Medulla oblongata (tissue), 1 donor: ENCODE results near the gene MYO1A.

Source experiments
- DNase-seq: peaks from one replicate; pipeline ENCODE4 v3.0.0-alpha.2; 2015; ENCODE audit errors: extremely low spot score

MYO1A gene

DNA sequence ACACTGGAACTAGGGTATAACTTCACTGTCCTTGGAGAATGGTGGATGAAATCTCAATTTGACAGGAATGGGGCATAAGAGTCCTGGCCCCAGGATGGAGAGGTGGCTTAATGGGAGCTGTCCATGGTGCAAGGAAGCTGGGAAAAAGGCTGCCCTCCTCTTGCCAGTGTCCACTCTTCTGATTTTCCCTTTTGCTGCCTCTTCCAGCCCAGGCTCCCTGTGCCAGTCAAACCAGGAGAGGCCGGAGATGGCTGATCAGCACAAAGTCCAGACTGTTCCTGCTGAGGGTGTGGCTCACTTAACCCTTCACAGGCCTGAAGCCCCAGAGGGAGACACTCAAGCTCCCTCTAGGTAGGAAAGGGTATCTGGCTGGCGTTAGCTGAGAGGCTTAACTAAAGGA lies at the start of gene MYO1A:
Gene MYO1A, minus strand, starts transcription at position 240 of the 400 bp plus-strand sequence. CDS start 1,806 bp downstream, outside the sequence.
- no peak for DNase-seq

DNA sequence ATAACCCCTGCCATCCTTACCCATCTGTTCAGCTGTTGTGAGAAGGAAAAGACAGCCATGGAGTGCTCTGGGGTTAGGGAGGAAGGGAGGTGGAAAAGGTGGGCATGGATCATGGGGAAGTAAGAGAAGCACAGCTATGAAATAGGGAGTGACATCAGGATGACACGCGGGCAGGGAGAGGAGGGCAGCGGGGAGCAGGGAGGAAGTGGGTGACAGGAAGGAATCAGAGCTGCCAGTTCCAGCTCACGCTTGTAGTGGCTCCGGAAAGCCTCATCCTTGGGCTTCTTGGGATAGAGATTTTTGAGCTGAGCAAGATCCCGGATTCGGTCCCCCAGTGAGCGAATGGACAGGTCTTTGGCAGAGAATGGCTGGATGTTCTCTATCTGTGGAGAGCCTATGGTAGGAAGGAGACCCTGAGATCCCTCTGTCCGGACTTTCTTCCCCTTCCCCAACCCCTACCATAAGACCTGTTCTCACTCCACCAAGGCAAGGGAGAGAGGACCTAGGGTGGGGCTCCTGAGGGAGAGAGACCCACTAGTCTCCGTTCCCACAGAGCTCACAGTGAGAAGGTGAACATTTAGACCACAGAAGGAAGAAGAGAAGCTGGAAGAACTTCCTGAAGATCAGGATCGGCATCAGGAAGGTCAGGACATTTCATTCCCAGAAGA lies 49.3 kb upstream of the MYO1A start:
- no peak for DNase-seq

DNA sequence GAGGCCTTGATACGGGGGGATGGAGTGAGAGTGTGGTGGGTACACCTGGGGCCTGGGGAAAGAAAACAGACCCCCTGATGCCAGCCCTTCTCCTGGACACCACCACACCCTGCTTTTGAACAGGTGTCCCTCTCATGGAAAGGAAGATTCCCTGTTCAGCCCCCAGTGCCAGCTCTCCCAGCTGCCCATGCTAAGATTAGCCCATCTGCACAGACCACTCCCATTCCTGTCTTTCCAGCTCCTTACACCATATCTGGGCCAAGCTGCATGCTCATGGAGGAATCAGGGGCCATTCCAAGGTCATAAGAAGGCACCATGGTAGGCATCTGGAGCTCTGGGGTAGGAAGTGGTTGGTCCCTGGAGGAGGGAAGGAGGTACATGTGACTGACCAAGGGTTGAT lies 48.6 kb upstream of the MYO1A start:
- no peak for DNase-seq

DNA sequence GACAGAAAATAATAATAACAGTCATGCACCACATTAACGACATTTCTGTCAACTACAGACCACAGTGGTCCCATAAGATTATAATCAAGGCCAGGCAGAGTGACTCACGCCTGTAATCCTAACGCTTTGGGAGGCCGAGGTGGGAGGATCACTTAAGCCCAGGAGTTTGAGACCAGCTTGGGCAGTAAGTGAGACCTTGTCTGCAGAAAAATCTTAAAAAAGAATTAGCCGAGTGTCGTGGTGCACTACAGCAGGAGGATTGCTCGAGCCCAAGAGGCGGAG lies 47.6 kb upstream of the MYO1A start:
- no peak for DNase-seq

DNA sequence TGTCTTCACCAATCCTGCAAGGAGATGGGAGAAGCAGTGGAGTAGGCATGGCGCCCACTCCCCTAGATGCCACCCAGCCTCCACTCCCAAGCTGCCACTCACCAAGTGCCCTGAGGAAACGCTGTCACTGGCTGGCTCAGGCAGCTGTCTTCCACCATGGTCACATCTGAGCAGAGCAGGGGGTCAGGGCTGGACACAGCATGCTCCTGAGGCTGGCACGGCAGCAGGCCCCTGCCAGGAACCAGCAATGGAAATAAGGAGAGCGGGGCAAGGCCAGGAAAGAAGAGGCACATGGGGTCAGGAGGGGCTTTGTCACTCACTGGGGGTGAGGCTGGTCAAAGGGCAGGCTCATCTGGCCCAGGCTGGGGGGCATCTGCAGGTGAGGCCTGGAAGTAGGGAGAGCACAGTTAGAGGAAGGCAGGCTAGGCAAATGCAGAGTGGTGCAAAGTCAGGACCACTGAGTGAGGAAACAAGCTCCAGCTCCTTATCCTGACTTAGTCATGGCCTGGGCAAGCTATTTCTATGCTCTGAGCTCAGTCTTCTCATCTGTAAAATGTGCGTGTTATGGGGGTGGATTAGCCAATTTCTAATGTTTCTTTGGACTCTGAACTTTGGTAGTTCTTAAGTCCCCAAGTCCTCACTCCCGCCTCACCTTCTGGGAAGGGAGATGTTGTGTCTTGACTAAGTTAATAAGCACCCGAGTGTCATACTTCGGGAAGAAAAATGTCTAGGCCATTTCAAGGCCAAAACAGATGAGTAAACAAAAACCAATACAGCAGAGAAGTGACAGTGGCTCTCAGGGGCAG lies 47.0 kb upstream of the MYO1A start:
- no peak for DNase-seq

DNA sequence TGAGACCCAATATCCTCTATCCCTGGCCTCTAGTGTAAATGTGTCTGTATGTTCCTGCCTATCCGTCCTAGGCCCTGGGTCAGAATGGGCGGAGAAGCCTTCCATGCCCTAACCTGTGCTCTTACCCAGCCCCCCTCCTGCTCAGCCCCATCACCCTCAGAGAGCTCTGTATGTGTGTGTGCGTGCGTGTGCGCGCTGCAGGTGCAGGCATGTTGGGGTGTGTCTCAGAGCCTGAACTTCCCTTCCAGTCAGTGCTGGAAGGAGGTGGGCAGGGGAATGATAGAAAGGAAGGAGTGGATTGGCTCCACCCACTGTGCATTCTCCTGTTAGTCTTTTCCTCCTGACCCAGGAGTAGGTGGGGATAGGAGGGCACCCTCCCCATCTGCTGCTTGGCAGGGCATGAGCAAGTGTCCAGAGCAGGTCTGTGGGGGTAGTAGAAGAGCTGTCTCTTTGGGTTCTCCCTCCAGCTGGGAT lies 46.2 kb upstream of the MYO1A start:
- no peak for DNase-seq

DNA sequence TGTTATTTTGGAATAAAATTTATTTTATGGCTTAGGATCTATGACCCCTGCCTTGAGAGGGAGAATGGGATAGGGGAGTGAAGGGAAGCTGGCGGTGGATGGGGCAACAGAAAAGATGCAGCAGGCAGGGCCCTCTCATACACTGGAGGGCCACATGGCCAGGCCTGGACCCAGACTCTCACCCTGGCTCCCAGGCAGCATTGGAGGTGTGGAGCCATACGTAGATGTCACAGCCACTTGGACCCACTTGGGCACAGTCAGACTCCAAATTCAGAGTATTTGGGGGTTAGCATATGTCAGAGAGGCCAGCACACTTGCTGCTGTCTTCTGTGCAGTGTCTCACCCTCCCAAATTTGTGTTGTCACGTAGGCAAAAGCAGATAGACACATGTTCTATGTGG lies 45.5 kb upstream of the MYO1A start:
- DNase-seq: no peak

DNA sequence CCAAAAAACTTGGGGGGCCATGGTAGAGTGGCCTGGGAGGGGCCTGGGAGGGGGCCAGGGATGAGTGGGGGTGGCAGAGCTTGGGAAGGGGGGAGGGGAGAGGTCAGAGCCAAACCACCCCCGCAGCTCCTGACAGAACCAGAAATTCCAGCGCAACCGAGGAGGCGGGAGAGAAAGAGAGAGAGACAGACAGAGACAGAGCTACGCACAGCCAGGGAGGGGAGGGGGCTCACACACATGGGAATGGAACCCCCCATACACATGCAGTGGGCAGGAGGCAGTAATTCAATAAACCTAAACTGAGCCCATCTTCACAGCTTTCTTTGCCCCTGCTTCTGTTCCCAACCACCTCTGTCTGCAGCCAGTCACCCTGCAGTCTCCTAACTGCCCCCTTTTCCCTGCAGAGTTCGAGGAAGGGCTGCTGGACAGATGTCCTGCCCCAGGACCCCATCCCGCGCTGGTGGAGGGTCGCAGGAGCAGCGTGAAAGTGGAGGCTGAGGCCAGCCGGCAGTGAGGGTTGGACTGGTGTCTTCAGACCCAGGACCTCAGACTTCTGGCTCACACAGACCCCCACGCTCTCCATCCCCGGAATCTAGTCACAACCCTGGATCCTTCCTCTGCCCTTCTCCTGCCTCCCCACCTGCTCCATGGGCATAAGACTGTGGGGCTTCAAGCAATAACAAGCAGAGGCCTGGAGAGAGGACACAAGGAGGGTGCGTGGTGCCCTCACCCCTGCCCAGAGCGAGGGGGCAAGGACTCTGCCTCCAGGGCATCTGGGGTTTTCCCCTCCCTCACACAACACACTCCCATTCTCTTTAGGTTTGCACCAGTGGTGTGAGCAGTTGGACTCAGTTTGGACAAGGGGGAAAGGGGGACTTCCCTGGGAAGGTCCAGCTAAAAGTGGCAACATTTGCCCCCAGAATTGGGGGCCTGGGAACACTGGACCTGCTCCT lies 44.6 kb upstream of the MYO1A start:
- DNase-seq: no peak

DNA sequence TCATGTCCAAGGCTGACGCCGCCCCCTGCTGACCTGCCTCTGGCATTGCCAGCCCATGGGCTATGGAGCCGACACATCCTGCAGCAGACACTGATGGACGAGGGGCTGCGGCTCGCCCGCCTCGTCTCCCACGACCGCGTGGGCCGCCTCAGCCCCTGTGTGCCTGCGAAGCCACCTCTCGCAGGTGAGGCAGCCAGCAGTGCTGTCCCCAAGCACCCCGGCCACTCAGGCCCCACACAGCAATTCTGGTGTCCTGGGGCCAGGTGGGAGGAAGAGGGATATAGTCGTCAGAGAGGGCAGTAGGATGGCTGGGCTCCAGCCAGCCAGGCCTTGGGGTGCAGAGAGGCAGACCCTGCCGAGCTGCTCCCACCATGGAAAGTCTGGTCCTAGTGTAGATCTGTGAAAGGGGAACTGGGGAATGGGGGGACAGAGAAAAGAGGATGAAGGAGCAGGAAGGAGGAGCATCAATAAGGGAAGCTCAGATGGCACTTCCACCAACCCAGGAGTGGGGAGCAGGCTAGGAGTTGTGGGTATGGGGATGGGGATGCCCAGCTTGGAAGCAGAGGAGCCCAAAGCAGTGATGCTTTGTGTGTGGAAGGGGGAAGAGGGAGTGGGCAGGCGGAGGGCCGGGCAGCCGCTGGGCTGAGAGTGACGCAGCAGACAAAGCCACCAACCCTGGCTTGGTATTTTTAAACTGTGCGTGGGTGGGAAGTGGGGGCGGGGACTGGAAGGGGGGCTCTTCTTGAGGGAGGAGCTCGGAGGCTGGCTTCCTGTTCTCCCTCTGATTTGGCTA lies 43.7 kb upstream of the MYO1A start:
- peak; percentile 29 for DNase-seq

DNA sequence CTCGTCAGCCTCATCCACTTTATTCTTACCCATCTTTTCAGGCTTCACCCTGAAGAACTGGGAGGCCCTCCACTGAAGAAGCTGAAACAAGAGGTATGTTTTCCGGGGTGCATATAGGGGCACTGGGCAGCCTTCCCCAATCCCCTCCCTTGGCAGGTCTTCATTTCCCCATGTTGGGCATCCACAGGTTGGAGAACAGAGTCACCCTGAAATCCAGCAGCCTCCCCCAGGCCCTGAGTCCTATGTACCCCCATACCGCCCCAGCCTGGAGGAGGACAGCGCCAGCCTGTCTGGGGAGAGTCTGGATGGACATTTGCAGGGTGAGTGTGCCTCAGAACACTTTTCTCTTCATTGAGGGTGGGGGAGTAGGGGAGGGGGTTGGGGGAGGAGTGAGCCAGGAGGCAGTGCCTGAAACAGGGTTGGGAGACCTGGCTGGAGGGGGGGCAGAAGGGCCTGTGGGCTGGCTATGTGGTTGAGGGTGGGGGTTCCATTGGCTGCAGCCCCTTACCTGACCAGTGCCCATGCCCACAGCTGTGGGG lies 43.0 kb upstream of the MYO1A start:
- DNase-seq: no peak

DNA sequence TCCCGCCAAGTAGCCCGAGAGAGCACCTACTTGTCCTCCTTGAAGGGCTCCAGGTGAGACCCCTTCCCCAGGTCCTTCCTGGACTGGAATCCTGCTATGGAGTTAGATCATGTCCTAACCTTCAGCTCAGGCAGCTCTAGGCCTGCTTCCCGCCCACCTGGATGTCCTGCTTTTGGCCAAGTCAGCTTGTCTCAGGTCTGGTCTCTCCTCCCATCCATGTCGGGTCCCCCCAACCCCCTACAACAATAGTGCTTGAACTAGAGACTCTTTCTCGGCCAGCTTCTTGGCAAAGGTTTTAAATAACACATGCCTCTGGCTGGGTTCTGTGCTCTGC lies 42.6 kb upstream of the MYO1A start:
- DNase-seq: no peak

DNA sequence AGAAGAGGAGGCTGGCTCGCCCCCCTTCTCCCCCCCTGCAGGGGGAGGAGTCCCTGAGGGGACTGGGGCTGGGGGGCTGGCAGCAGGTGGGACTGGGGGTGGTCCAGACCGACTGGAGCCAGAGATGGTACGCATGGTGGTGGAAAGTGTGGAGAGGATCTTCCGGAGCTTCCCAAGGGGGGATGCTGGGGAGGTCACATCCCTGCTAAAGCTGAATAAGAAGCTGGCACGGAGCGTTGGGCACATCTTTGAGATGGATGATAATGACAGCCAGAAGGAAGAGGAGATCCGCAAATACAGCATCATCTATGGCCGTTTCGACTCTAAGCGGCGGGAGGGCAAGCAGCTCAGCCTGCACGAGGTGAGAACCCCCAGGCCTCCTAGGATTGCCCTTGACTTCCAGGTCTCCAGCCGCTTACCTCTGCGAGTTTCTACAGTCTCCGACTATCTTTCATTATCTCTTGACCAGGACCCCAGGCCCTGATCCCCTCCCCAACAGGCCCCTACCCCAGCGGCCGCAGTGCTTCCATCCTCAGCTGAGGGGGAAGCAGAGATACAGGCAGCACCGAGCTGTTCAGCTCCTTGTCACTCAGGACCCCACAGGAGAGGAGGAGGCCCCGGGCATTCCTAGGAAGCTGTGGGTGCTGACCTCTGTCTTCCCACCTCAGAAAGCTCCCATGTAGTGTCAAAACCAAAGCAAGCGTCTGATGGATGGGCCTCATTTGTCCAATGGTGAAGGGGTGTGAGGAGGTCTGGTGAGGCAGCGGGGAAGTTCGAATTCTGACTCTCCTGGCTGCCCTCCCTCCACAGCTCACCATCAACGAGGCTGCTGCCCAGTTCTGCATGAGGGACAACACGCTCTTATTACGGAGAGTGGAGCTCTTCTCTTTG lies 42.0 kb upstream of the MYO1A start:
- DNase-seq: no peak

DNA sequence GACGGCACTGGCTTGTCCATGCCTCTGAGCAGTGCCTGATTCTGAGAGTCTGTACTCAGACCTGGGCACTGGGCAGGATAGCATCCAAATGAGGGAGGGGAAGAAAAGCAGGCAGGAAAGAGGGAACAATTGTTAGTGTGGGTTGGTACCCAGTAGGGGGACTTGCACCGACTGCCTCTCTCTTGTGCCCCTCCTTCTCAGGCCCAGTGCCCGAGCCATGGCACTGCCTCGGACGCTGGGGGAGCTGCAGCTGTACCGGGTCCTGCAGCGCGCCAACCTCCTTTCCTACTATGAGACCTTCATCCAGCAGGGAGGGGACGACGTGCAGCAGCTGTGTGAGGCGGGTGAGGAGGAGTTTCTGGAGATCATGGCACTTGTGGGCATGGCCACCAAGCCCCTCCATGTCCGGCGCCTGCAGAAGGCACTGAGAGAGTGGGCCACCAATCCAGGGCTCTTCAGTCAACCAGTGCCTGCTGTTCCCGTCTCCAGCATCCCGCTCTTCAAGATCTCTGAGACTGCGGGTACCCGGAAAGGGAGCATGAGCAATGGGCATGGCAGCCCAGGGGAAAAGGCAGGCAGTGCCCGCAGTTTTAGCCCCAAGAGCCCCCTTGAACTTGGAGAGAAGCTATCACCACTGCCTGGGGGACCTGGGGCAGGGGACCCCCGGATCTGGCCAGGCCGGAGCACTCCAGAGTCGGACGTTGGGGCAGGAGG lies 41.2 kb upstream of the MYO1A start:
- DNase-seq: peak; percentile 74

DNA sequence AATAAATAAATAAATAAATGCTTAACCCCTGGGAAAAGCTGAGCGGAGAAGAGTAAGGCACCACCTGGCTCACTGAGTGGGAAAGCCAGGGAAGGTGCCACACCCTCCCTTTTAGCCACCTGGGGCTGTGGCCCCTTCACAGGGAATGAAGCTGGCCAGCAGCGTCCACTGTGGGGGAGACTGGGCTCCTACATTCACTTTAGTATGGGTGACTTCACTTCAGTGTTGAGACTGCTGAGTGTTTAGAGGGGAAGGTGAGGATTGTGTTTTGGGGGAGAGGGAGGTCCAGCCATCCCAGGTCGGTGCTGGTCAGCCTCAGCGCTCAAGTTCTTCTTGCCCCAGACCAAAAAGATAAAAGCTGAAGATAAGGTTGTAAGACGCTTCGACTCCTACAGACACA lies 40.6 kb upstream of the MYO1A start:
- no peak for DNase-seq

DNA sequence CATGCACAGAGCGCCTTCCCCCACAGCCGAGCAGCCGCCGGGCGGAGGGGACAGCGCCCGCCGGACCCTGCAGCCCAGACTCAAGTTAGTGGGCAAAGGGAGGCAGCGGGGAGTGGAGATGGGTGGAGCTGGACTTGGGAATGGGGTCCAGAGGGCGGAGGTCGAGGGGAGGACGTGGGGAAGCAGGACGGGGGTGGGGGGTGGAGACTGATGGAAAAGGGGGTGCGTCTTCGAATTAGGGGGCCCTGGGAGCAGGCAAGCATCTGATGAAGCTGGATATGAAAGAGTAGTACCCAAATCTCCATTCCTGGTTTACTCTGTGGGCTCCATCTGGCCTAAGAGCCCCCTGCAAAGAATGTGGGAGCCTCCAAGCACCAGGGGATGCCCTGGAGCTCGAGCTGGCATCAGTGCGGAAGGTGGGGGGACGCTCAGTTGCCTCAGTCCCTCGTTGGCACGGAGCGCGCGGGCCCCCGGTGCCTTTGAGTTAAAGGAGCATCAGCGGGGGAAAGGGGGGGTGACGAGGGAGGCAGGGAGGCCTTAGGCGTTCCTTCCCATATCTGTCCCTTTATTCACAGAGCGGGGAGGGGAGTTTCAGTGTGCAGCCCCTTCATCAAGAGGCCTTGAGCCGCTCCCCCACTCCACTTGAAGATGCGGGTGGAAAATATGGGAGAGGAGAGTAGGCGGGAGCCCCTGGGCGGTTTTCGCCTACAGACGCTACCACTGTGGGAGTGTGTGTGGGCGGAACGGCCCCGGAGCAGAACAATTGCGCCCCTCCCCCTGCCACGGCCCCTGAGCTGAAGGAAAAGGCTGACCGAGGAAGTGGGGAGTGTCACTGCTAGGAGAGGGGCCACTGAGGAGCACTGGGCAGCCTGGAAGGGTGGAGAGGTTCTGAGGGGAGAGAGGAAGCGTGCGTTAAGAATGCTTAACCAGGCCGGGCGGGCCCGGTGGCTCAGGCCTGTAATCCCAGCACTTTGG lies 39.6 kb upstream of the MYO1A start:
- peak; percentile 70 for DNase-seq

DNA sequence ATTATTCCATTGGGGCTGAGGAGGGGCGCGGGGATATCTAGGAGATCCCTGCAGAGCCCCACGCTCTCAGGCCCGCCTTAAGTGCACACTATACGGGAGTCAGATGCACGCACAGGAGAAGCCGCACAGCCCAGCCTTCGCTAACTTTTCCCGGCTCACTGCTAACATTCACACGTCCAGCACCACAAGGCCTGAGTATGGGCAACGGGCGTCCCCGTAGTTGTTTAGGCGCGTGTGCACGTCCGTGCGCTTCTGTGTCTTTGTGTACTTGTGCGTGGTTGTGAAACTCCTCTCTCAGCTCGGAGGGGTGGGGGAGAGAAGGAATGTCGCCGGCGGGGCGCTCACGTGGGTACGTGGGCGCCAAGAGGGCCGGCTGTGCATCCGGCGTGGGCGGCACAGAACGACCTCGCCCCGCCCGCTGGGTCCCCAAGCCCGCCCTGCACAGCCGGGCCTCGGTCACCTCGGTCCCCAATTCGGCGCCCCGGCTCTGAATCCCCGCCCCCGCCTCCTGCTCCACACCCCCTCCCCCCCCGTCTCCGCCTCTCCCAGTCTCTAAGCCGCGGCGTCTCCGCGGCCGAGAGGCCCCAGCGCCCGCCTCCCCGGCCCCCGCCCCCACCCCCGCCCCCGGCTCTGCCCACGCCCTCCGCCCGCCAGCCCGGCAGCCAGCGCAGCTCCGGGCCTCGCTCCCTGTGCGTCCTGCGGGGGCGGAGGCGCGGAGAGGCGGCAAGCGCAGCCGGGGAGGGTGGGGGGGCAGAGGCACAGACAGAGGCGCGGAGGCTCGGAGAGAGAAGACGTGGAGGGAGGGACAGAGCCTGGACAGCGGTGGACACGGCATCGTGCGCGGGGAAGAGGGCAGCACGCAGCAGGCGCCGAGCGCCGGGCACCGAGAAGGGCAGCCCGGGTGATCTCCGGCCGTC lies 38.7 kb upstream of the MYO1A start, which contains the start of gene NAB2:
Gene NAB2, plus strand, starts transcription at position 761 of the 917 bp plus-strand sequence. CDS start 158 bp downstream, outside the sequence.
- DNase-seq: peak; percentile 93

DNA sequence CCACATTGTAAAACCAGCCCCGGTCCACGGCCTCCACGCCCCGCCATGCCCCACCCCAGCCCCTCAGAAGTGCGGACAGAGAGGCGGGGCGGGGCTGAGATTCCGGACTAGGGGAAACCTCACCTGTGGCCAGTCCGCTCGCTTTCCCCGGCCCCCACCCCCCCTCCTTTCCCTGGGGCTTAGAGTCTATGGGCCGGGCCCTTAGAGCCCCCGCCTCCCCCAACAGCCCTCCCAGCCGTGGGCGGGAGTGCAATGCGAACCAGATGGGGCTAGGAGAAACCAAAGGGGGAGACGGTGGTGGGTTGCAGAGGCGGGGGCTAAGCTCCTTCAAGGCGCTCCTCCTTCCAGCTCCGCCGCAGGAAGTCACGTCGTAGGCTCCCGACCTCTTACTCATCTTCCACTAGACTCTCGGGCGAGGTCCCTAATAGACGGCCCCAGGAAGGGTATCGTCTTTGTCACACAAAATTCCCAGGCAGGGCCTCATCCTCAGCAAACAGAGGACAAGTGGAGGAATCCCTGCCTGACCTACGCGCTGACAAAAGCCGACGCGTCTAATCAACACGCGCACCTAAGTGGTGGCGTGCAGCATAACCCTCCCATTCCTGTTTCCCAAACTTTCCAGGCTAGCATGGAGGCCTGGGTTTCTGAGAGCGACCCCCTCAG lies 37.9 kb upstream of the MYO1A start:
- DNase-seq: peak; percentile 66
